Right atrium auricular region (tissue), 2 donors: ENCODE data around the gene EIF5. TPM values are rescaled to one million over a fixed set of nuclear protein-coding genes. Genes with fewer than 3 reads are reported as not detected.

Experiments used
- DNase-seq: peaks from one replicate; pipeline ENCODE4 v3.0.0-alpha.2; 2019; ENCODE audit warnings: low spot score
- H3K27ac ChIP-seq, 2 donors: fragments of 200-600 bp; sonication (generic); 1 replicate in 1 of 2; 2 replicates in 1 of 2; pipeline ENCODE4 v1.5.1; 2016 to 2019
- H3K27me3 ChIP-seq, 2 donors: fragments of 200-600 bp; sonication (generic); one replicate each; pipeline versions ENCODE4 v1.5.1 to v1.6.0; 2017 to 2019
- H3K36me3 ChIP-seq: fragments of 200-600 bp; sonication (generic); one replicate; pipeline ENCODE4 v1.5.1; 2016
- H3K4me1 ChIP-seq, 2 donors: fragments of 200-600 bp; sonication (generic); one replicate each; pipeline versions ENCODE4 v1.5.1 to v1.6.0; 2017 to 2019
- H3K4me3 ChIP-seq, 2 donors: fragments of 200-600 bp; sonication (generic); 1 replicate in 1 of 2; 2 replicates in 1 of 2; pipeline ENCODE4 v1.5.1; 2017 to 2019; ENCODE audit warnings: mild to moderate bottlenecking in 1 of 2, moderate library complexity in 1 of 2
- H3K9me3 ChIP-seq, 2 donors: fragments of 200-600 bp; sonication (generic); one replicate each; pipeline ENCODE4 v1.5.1; 2019
- CTCF ChIP-seq, 2 donors: fragments of 200-600 bp; sonication (generic); IDR thresholded peaks; one replicate each; pipeline ENCODE4 v1.5.1; 2019; ENCODE audit warnings: antibody characterized with exemption in 2 of 2
- total RNA-seq, 2 donors: library from RNA; depleted of rRNA; stranded (reverse); fragments of >200 nt; gene quantifications; one replicate each; pipeline ENCODE4 v1.1.0, GENCODE V29; 2016

Gene EIF5
- total RNA-seq, 2 donors from 2014 or later, result 175 to 205 TPM

GRCh38 chr14:103380719-103381377 is 46.8 kb downstream of the EIF5 start:
- DNase-seq, result no peak
- H3K27ac ChIP-seq, result no peak overlapping the region
- H3K36me3 ChIP-seq, result no peaks in the 10 kb centered on the region
- no peak overlapping the region for H3K4me3 ChIP-seq
- peaks cover 0 to 6% of the 10 kb centered on the region in 2 donors for H3K4me1 ChIP-seq
- H3K27me3 ChIP-seq, result no peaks in the 10 kb centered on the region
- no peak for TF ChIP-seq CTCF (IDR thresholded peaks at IDR 0.05)
- H3K9me3 ChIP-seq, result no peaks in the 10 kb centered on the region

GRCh38 chr14:103382376-103382775 is 48.3 kb downstream of the EIF5 start:
- no peak overlapping the region for H3K4me3 ChIP-seq
- H3K4me1 ChIP-seq, result peaks cover 0 to 15% of the 10 kb centered on the region in 2 donors
- no peaks in the 10 kb centered on the region for H3K9me3 ChIP-seq
- no peaks in the 10 kb centered on the region for H3K27me3 ChIP-seq
- H3K27ac ChIP-seq, result no peak overlapping the region
- H3K36me3 ChIP-seq, result no peaks in the 10 kb centered on the region
- no peak for DNase-seq
- no peak for TF ChIP-seq CTCF (IDR thresholded peaks at IDR 0.05)

GRCh38 chr14:103384450-103385151 is 50.6 kb downstream of the EIF5 start:
- Histone ChIP-seq H3K9me3 (no peaks in the 10 kb centered on the region), H3K4me3 (peak overlapping the region; percentile 92 to 93), H3K27ac (peak overlapping the region; percentile 99), H3K36me3 (no peaks in the 10 kb centered on the region), H3K27me3 (no peaks in the 10 kb centered on the region), H3K4me1 (peaks cover 0 to 31% of the 10 kb centered on the region in 2 donors)
- no peak for DNase-seq
- TF ChIP-seq CTCF (IDR thresholded peaks at IDR 0.05), result no peak

GRCh38 chr14:103385152-103385928 is 51.3 kb downstream of the EIF5 start, which contains the start of gene MARK3:
Gene MARK3, plus strand, starts transcription at chr14:103385415. Its CDS starts 615 bp downstream, at chr14:103386030.
- peak; percentile 98 for DNase-seq
- no peaks in the 10 kb centered on the region for H3K27me3 ChIP-seq
- no peaks in the 10 kb centered on the region for H3K9me3 ChIP-seq
- peak within 1 kb of the TSS; percentile 99 for H3K27ac ChIP-seq
- H3K36me3 ChIP-seq, result no peaks in the 10 kb centered on the region
- TF ChIP-seq CTCF (IDR thresholded peaks at IDR 0.05), result peak; percentile 18 to 49
- H3K4me1 ChIP-seq, result peaks cover 0 to 35% of the 10 kb centered on the region in 2 donors
- peak within 1 kb of the TSS; percentile 92 to 93 for H3K4me3 ChIP-seq

- DNase-seq, result no peak
- no peak for TF ChIP-seq CTCF (IDR thresholded peaks at IDR 0.05)
- Histone ChIP-seq H3K9me3 (no peaks in the 10 kb centered on the region), H3K27ac (peak overlapping the region; percentile 99), H3K4me3 (peak overlapping the region; percentile 92 to 93), H3K36me3 (no peaks in the 10 kb centered on the region), H3K27me3 (no peaks in the 10 kb centered on the region), H3K4me1 (peaks cover 0 to 43% of the 10 kb centered on the region in 2 donors)
These were observed 52.1 kb downstream of the EIF5 start for GRCh38 chr14:103385929-103386712.
